HCT116 (cell line): Measurements from ENCODE around the gene ADGRV1. TPM values are rescaled to one million over a fixed set of nuclear protein-coding genes. Genes with fewer than 3 reads are reported as not detected.

Source experiments
- ATAC-seq: fragments of 200-7000 bp; cut with Tn5 transposase; 2 replicates; pipeline ENCODE4 v1.9.1; 2020; ENCODE audit warnings: mild to moderate bottlenecking, moderate library complexity
- BruUV-seq: library from RNA; stranded (reverse); fragments of 400-500 nt; replicated peaks from 2 replicates; lab custom pipeline; 2021; lab: Mats Ljungman, UMichigan
- CTCF ChIA-PET: fragments of 300-600 bp; sonication (Branson Sonifier 250); formaldehyde crosslinking; loops from one replicate; lab custom pipeline; 2021; ENCODE audit warnings: antibody characterized with exemption; lab: Charles Lee
- POLR2A ChIA-PET: fragments of 300-600, 350-600 bp; sonication (Branson Sonifier 250); formaldehyde crosslinking; loops from one replicate; lab custom pipeline; 2021; ENCODE audit warnings: antibody characterized with exemption; lab: Charles Lee
- RAD21 ChIA-PET, 2 experiments: fragments of 300-600 bp; sonication (Branson Sonifier 250); formaldehyde crosslinking; loops; one replicate each; lab custom pipeline; 2023; ENCODE audit warnings: low total read pairs in 2 of 2; ENCODE audit not compliant: uncharacterized antibody in 2 of 2, unreplicated experiment in 2 of 2, low non-redundant PET in 1 of 2; lab: Charles Lee
- DNase-seq: peaks from one replicate; pipeline ENCODE4 v3.0.0-alpha.2; 2010; ENCODE audit warnings: low read depth, low spot score
- H2AFZ ChIP-seq: fragments of 200-600 bp; shearing (Covaris generic), sonication (generic); 2 replicates; pipeline ENCODE4 v1.6.1; 2017; ENCODE audit warnings: low read depth, mixed run types, mixed read lengths, antibody characterized with exemption, low read length; ENCODE audit not compliant: poor library complexity, severe bottlenecking
- H3K27ac ChIP-seq: 2 replicates; pipeline ENCODE4 v1.5.1; 2012; ENCODE audit warnings: low read depth, low read length
- H3K27me3 ChIP-seq: fragments of 200-600 bp; sonication (generic); 2 replicates; pipeline ENCODE4 v1.6.1; 2016; ENCODE audit warnings: mixed run types, low read length, mixed read lengths; ENCODE audit not compliant: insufficient read depth
- H3K36me3 ChIP-seq, 2 experiments: fragments of 200-500 bp in 1 of 2; fragments of 200-600 bp in 1 of 2; sonication (Bioruptor generic) in 1 of 2; sonication (generic) in 1 of 2; 2 replicates each; pipeline versions ENCODE4 v1.5.1 to v1.6.1; 2014 to 2016; ENCODE audit warnings: low read length in 2 of 2, inconsistent platforms in 1 of 2, mixed read lengths in 1 of 2, mixed run types in 1 of 2; ENCODE audit not compliant: insufficient read depth in 2 of 2, control insufficient read depth in 1 of 2
- H3K4me1 ChIP-seq, 2 experiments: fragments of 200-600 bp in 1 of 2; sonication (generic) in 1 of 2; 2 replicates each; pipeline versions ENCODE4 v1.5.1 to v1.6.1; 2012 to 2017; ENCODE audit warnings: low read length in 2 of 2, inconsistent platforms in 1 of 2, mild to moderate bottlenecking in 1 of 2, mixed read lengths in 1 of 2, mixed run types in 1 of 2, moderate library complexity in 1 of 2; ENCODE audit not compliant: insufficient read depth in 2 of 2, control insufficient read depth in 1 of 2
- H3K4me2 ChIP-seq: fragments of 200-600 bp; sonication (generic); 2 replicates; pipeline ENCODE4 v1.6.1; 2017; ENCODE audit warnings: mixed run types, low read length, mixed read lengths
- H3K4me3 ChIP-seq, 2 experiments: fragments of 200-600 bp in 1 of 2; sonication (generic) in 1 of 2; replicated peaks in 1 of 2; 2 replicates each; pipeline ENCODE4 v1.5.1; 2011 to 2016; ENCODE audit warnings: low read length in 2 of 2, control low read depth in 1 of 2, low read depth in 1 of 2, mild to moderate bottlenecking in 1 of 2, mixed read lengths in 1 of 2, mixed run types in 1 of 2
- H3K79me2 ChIP-seq: fragments of 200-600 bp; sonication (generic); 2 replicates; pipeline ENCODE4 v1.6.1; 2017; ENCODE audit warnings: mild to moderate bottlenecking, mixed run types, low read length, moderate library complexity, mixed read lengths; ENCODE audit not compliant: insufficient read depth
- H3K9ac ChIP-seq: fragments of 200-600 bp; sonication (generic); 2 replicates; pipeline ENCODE4 v1.6.1; 2016; ENCODE audit warnings: low read length, mixed read lengths
- H3K9me2 ChIP-seq: fragments of 200-600 bp; sonication (generic), shearing (Covaris generic); 2 replicates; pipeline ENCODE4 v1.6.1; 2017; ENCODE audit warnings: mixed run types, mild to moderate bottlenecking, moderate library complexity; ENCODE audit not compliant: insufficient read depth
- H3K9me3 ChIP-seq, 2 experiments: fragments of 200-500 bp in 1 of 2; fragments of 200-600 bp in 1 of 2; sonication (Bioruptor generic) in 1 of 2; sonication (generic) in 1 of 2; 2 replicates each; pipeline ENCODE4 v1.6.1; 2014 to 2017; ENCODE audit warnings: low read length in 2 of 2, mixed read lengths in 2 of 2, inconsistent platforms in 1 of 2, low read depth in 1 of 2, mild to moderate bottlenecking in 1 of 2, mixed run types in 1 of 2, moderate library complexity in 1 of 2; ENCODE audit not compliant: control insufficient read depth in 1 of 2, insufficient read depth in 1 of 2
- H4K20me1 ChIP-seq: fragments of 200-600 bp; sonication (generic), shearing (Covaris generic); 2 replicates; pipeline ENCODE4 v1.6.1; 2017; ENCODE audit warnings: mixed run types, mild to moderate bottlenecking, moderate library complexity; ENCODE audit not compliant: insufficient read depth
- CBX3 ChIP-seq: IDR thresholded peaks from 2 replicates; pipeline ENCODE4 v1.6.1; 2012; ENCODE audit warnings: low read depth
- CEBPB ChIP-seq: IDR thresholded peaks from 2 replicates; pipeline ENCODE4 v1.6.1; 2012; ENCODE audit warnings: low read depth
- ELF1 ChIP-seq: IDR thresholded peaks from 2 replicates; pipeline ENCODE4 v1.6.1; 2012; ENCODE audit warnings: low read depth, borderline replicate concordance
- EZH2 ChIP-seq: fragments of 200-600 bp; sonication (generic); IDR thresholded peaks from 2 replicates; pipeline ENCODE4 v1.6.1; 2017; ENCODE audit warnings: antibody characterized with exemption, mixed run types
- EZH2phosphoT487 ChIP-seq: fragments of 200-600 bp; IDR thresholded peaks from 2 replicates; pipeline ENCODE4 v1.6.1; 2018; ENCODE audit warnings: antibody characterized with exemption, borderline replicate concordance
- FOSL1 ChIP-seq: IDR thresholded peaks from 2 replicates; pipeline ENCODE4 v1.6.1; 2012; ENCODE audit warnings: low read depth
- JUND ChIP-seq: IDR thresholded peaks from 2 replicates; pipeline ENCODE4 v1.6.1; 2012
- POLR2A ChIP-seq: IDR thresholded peaks from 2 replicates; pipeline ENCODE4 v1.7.0; 2011; ENCODE audit warnings: borderline replicate concordance; ENCODE audit not compliant: insufficient read depth, insufficient read length; ENCODE audit errors: extremely low read depth
- POLR2AphosphoS5 ChIP-seq: IDR thresholded peaks from 2 replicates; pipeline ENCODE4 v1.6.1; 2011; ENCODE audit warnings: mild to moderate bottlenecking, low read depth, low read length, moderate library complexity
- SP1 ChIP-seq: IDR thresholded peaks from 2 replicates; pipeline ENCODE4 v1.6.1; 2012; ENCODE audit warnings: low read depth
- TCF7L2 ChIP-seq: IDR thresholded peaks from 2 replicates; pipeline ENCODE4 v1.7.0; 2011; ENCODE audit warnings: borderline replicate concordance, inconsistent platforms; ENCODE audit not compliant: insufficient read depth, insufficient read length; ENCODE audit errors: extremely low read depth
- YY1 ChIP-seq: IDR thresholded peaks from 2 replicates; pipeline ENCODE4 v1.6.1; 2011; ENCODE audit warnings: low read length, low read depth, moderate library complexity, mild to moderate bottlenecking; ENCODE audit not compliant: insufficient replicate concordance; ENCODE audit errors: extremely low read depth
- ZFX ChIP-seq: fragments of 450-650 bp; IDR thresholded peaks from 2 replicates; pipeline ENCODE4 v1.6.1; 2017
- ZNF274 ChIP-seq: fragments of 200-500 bp; sonication (Bioruptor generic); IDR thresholded peaks from 2 replicates; pipeline ENCODE4 v1.6.1; 2014; ENCODE audit warnings: mild to moderate bottlenecking, low read depth, low read length, inconsistent platforms
- intact Hi-C: fragments of 100-400 bp; cut with micrococcal nuclease; formaldehyde crosslinking; loops from 2 replicates; pipeline ENCODE4 v1.10.0; 2022
- total RNA-seq: library from RNA; stranded (reverse); gene quantifications from one replicate; pipeline ENCODE4 v1.2.1, GENCODE V29; 2021; ENCODE audit not compliant: unreplicated experiment
- TF ChIP-seq, protein P1 (sequence below): IDR thresholded peaks from 2 replicates; pipeline ENCODE4 v1.6.1; 2012; ENCODE audit warnings: low read depth
- TF ChIP-seq, protein P2 (sequence below): IDR thresholded peaks from 2 replicates; pipeline ENCODE4 v1.6.1; 2011; ENCODE audit warnings: mild to moderate bottlenecking, low read length, moderate library complexity; ENCODE audit not compliant: insufficient replicate concordance; ENCODE audit errors: extremely low read depth

Gene ADGRV1
- total RNA-seq, 1 experiment from 2014 or later = 6.0 TPM

DNA sequence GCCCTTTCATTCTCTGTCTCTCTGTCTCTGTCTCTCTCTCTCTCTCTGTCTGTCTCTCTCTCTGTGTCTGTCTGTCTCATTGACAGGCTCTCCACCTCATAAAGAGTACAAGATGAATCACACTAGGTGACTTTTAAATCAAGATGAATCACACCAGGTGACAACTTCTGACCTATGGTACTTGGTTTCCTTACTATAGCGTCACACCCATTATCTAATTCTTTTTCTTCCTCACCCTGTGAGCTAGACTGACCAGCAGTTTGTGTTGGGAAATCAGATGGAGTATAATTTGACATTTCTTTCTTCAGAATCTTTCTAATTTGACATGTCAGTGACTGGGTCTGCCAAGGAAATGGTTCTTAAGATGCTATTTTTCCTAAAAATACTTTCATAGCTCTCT lies 591.6 kb downstream of the ADGRV1 start:
- Histone ChIP-seq H3K9ac (no peak overlapping the region), H2AFZ (peak overlapping the region; percentile 29), H3K9me2 (0 out of 2 replicates have a peak, but pooled peaks cover 8% of the 10 kb centered on the region), H3K27me3 (no peaks in the 10 kb centered on the region), H3K27ac (no peak overlapping the region), H3K4me1 (peaks cover 0 to 10% of the 10 kb centered on the region in 2 experiments; a peak in 2 of 4 replicates), H3K9me3 (no peaks in the 10 kb centered on the region), H3K79me2 (no peaks in the 10 kb centered on the region), H4K20me1 (no peaks in the 10 kb centered on the region), H3K36me3 (no peaks in the 10 kb centered on the region), H3K4me2 (peak overlapping the region; percentile 42), H3K4me3 (no peak overlapping the region)
- peak; percentile 76 for ATAC-seq
- POLR2A ChIA-PET = no interaction called here
- no TSS peak for BruUV-seq
- TF ChIP-seq CEBPB (no peak), JUND (peak; percentile 38; the same call in 1 of the 2 replicates), FOSL1 (peak; percentile 55)
- RAD21 ChIA-PET = no interaction called here
- intact Hi-C loops = no loop called here
- peak; percentile 7 for DNase-seq
- CTCF ChIA-PET = interaction anchor here (1.3 kb wide), 1 partner anchor 234 kb away, joined by 5 read pairs; no protein-coding TSS in a partner anchor

DNA sequence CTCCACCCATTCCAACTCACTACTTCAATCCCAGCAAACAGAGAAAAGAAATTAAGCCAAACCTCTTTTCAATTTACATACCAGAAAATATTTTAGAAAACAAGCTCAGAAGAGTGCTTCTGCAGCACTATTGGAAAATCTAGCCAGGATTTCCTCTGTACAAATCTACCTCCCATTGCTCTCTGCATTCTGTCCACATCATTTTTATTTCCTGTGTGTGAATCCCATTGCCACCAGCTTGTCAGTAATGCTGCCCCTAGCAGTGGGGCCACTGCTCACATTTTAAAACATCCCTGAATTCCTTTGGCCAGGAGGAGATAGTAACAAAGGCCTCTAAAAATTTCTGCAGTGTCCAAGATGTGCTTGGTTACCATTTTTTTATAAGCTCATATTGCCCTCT lies 592.0 kb downstream of the ADGRV1 start:
- no peaks in the 10 kb centered on the region for H3K9me3 ChIP-seq
- no peaks in the 10 kb centered on the region for H3K27me3 ChIP-seq
- ATAC-seq (no peak), DNase-seq (no peak)
- peak overlapping the region; percentile 42 for H3K4me2 ChIP-seq
- no TSS peak for BruUV-seq
- H3K36me3 ChIP-seq = no peaks in the 10 kb centered on the region
- no peaks in the 10 kb centered on the region for H4K20me1 ChIP-seq
- ChIA-PET POLR2A (no interaction called here), CTCF (interaction anchor here (1.3 kb wide), 1 partner anchor 234 kb away, joined by 5 read pairs; no protein-coding TSS in a partner anchor), RAD21 (no interaction called here)
- 0 out of 2 replicates have a peak, but pooled peaks cover 8% of the 10 kb centered on the region for H3K9me2 ChIP-seq
- no peak overlapping the region for H3K9ac ChIP-seq
- no peak overlapping the region for H3K27ac ChIP-seq
- H3K4me3 ChIP-seq = no peak overlapping the region
- intact Hi-C loops = no loop called here
- peaks cover 0 to 10% of the 10 kb centered on the region in 2 experiments; a peak in 2 of 4 replicates for H3K4me1 ChIP-seq
- no peaks in the 10 kb centered on the region for H3K79me2 ChIP-seq
- H2AFZ ChIP-seq = peak overlapping the region; percentile 29
- TF ChIP-seq, protein P1, sequence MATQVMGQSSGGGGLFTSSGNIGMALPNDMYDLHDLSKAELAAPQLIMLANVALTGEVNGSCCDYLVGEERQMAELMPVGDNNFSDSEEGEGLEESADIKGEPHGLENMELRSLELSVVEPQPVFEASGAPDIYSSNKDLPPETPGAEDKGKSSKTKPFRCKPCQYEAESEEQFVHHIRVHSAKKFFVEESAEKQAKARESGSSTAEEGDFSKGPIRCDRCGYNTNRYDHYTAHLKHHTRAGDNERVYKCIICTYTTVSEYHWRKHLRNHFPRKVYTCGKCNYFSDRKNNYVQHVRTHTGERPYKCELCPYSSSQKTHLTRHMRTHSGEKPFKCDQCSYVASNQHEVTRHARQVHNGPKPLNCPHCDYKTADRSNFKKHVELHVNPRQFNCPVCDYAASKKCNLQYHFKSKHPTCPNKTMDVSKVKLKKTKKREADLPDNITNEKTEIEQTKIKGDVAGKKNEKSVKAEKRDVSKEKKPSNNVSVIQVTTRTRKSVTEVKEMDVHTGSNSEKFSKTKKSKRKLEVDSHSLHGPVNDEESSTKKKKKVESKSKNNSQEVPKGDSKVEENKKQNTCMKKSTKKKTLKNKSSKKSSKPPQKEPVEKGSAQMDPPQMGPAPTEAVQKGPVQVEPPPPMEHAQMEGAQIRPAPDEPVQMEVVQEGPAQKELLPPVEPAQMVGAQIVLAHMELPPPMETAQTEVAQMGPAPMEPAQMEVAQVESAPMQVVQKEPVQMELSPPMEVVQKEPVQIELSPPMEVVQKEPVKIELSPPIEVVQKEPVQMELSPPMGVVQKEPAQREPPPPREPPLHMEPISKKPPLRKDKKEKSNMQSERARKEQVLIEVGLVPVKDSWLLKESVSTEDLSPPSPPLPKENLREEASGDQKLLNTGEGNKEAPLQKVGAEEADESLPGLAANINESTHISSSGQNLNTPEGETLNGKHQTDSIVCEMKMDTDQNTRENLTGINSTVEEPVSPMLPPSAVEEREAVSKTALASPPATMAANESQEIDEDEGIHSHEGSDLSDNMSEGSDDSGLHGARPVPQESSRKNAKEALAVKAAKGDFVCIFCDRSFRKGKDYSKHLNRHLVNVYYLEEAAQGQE = no peak
- TF ChIP-seq POLR2AphosphoS5 (no peak), TCF7L2 (no peak), ELF1 (no peak), YY1 (no peak), SP1 (no peak), ZFX (no peak), ZNF274 (no peak), JUND (no peak), EZH2 (no peak), POLR2A (no peak), EZH2phosphoT487 (no peak), CEBPB (no peak), CBX3 (no peak)
- TF ChIP-seq, protein P2, sequence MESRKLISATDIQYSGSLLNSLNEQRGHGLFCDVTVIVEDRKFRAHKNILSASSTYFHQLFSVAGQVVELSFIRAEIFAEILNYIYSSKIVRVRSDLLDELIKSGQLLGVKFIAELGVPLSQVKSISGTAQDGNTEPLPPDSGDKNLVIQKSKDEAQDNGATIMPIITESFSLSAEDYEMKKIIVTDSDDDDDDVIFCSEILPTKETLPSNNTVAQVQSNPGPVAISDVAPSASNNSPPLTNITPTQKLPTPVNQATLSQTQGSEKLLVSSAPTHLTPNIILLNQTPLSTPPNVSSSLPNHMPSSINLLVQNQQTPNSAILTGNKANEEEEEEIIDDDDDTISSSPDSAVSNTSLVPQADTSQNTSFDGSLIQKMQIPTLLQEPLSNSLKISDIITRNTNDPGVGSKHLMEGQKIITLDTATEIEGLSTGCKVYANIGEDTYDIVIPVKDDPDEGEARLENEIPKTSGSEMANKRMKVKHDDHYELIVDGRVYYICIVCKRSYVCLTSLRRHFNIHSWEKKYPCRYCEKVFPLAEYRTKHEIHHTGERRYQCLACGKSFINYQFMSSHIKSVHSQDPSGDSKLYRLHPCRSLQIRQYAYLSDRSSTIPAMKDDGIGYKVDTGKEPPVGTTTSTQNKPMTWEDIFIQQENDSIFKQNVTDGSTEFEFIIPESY = no peak
